WTC11 (cell line): Measurements from ENCODE around the gene COPS9.

Source experiments
- GABPB1 ChIP-seq: sonication (generic); formaldehyde crosslinking; IDR thresholded peaks from 2 replicates; pipeline ENCODE4 v1.8.1; 2023; ENCODE audit warnings: mild to moderate bottlenecking, missing genetic modification reagents
- JUN ChIP-seq: sonication (generic); formaldehyde crosslinking; IDR thresholded peaks from 2 replicates; pipeline ENCODE4 v1.8.0; 2023; ENCODE audit warnings: mild to moderate bottlenecking, missing genetic modification reagents
- NR3C1 ChIP-seq: sonication (generic); formaldehyde crosslinking; conservative IDR thresholded peaks from 2 replicates; pipeline ENCODE4 v1.8.1; 2023; ENCODE audit warnings: low read depth, mild to moderate bottlenecking, missing genetic modification reagents
- SOX15 ChIP-seq: fragments of 250-450 bp; sonication (Bioruptor Pico); IDR thresholded peaks from 2 replicates; pipeline ENCODE4 v1.9.0; 2021; ENCODE audit warnings: mild to moderate bottlenecking
- ZNF317 ChIP-seq: sonication (generic); formaldehyde crosslinking; IDR thresholded peaks from 2 replicates; pipeline ENCODE4 v1.8.1; 2023; ENCODE audit warnings: low read depth, mild to moderate bottlenecking, moderate library complexity, missing genetic modification reagents, borderline replicate concordance
- ZNF671 ChIP-seq: fragments of 250-450 bp; sonication (Bioruptor Pico); IDR thresholded peaks from 2 replicates; pipeline ENCODE4 v1.8.0; 2021; ENCODE audit warnings: mild to moderate bottlenecking
- TF ChIP-seq, protein P1 (sequence below): fragments of 250-450 bp; sonication (Bioruptor Pico); IDR thresholded peaks from 2 replicates; pipeline ENCODE4 v1.9.0; 2021; ENCODE audit warnings: moderate library complexity, mild to moderate bottlenecking, inconsistent platforms, borderline replicate concordance
- TF ChIP-seq, protein P2 (sequence below): sonication (generic); formaldehyde crosslinking; conservative IDR thresholded peaks from 2 replicates; pipeline ENCODE4 v1.8.1; 2022; ENCODE audit warnings: mild to moderate bottlenecking, missing genetic modification reagents
- TF ChIP-seq, protein P3 (sequence below): fragments of 200-600 bp; IDR thresholded peaks from 2 replicates; pipeline ENCODE4 v1.8.0; 2022; ENCODE audit warnings: antibody characterized with exemption
- TF ChIP-seq, protein P4 (sequence below): sonication (generic); formaldehyde crosslinking; IDR thresholded peaks from 2 replicates; pipeline ENCODE4 v1.8.1; 2022; ENCODE audit warnings: missing genetic modification reagents, borderline replicate concordance
- TF ChIP-seq, protein P5 (sequence below): sonication (generic); formaldehyde crosslinking; IDR thresholded peaks from 2 replicates; pipeline ENCODE4 v1.8.1; 2023; ENCODE audit warnings: mild to moderate bottlenecking, missing genetic modification reagents, borderline replicate concordance
- TF ChIP-seq, protein P6 (sequence below): sonication (generic); formaldehyde crosslinking; IDR thresholded peaks from 2 replicates; pipeline ENCODE4 v1.8.1; 2023; ENCODE audit warnings: mild to moderate bottlenecking, missing genetic modification reagents, moderate library complexity
- TF ChIP-seq, protein P7 (sequence below): sonication (generic); formaldehyde crosslinking; IDR thresholded peaks from 2 replicates; pipeline ENCODE4 v1.8.1; 2023; ENCODE audit warnings: mild to moderate bottlenecking, moderate library complexity, missing genetic modification reagents

DNA sequence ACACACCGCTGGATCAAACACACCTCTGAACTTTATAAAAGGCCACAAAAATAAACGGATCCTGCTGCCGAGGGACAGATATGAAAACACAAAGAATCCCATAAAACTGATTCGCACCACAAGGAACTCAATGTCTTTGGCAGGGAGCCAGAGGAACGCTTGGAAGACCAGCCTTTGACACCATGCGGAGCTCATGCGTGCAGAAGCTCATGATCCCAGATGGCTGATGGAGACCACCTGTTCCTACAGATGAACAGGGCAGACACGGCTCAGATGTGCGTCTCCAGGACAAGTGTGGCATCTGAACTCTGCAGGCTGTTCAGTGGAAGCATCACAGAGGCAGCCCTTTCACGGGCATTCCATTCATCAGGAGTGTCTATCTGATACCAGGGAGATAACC, 24.9 kb downstream of the COPS9 start:
- TF ChIP-seq, protein P1, sequence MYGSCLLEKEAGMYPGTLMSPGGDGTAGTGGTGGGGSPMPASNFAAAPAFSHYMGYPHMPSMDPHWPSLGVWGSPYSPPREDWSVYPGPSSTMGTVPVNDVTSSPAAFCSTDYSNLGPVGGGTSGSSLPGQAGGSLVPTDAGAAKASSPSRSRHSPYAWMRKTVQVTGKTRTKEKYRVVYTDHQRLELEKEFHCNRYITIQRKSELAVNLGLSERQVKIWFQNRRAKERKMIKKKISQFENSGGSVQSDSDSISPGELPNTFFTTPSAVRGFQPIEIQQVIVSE = no peak
- TF ChIP-seq GABPB1 (CRISPR knock-in tag) (no peak), JUN (no peak), SOX15 (CRISPR knock-in tag) (no peak), ZNF317 (CRISPR knock-in tag) (no peak), NR3C1 (CRISPR knock-in tag) (no peak), ZNF671 (CRISPR knock-in tag) (no peak)
- TF ChIP-seq, protein P2, sequence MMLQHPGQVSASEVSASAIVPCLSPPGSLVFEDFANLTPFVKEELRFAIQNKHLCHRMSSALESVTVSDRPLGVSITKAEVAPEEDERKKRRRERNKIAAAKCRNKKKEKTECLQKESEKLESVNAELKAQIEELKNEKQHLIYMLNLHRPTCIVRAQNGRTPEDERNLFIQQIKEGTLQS (CRISPR knock-in tag) = no peak
- TF ChIP-seq, protein P3, sequence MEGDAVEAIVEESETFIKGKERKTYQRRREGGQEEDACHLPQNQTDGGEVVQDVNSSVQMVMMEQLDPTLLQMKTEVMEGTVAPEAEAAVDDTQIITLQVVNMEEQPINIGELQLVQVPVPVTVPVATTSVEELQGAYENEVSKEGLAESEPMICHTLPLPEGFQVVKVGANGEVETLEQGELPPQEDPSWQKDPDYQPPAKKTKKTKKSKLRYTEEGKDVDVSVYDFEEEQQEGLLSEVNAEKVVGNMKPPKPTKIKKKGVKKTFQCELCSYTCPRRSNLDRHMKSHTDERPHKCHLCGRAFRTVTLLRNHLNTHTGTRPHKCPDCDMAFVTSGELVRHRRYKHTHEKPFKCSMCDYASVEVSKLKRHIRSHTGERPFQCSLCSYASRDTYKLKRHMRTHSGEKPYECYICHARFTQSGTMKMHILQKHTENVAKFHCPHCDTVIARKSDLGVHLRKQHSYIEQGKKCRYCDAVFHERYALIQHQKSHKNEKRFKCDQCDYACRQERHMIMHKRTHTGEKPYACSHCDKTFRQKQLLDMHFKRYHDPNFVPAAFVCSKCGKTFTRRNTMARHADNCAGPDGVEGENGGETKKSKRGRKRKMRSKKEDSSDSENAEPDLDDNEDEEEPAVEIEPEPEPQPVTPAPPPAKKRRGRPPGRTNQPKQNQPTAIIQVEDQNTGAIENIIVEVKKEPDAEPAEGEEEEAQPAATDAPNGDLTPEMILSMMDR = no peak
- TF ChIP-seq, protein P4, sequence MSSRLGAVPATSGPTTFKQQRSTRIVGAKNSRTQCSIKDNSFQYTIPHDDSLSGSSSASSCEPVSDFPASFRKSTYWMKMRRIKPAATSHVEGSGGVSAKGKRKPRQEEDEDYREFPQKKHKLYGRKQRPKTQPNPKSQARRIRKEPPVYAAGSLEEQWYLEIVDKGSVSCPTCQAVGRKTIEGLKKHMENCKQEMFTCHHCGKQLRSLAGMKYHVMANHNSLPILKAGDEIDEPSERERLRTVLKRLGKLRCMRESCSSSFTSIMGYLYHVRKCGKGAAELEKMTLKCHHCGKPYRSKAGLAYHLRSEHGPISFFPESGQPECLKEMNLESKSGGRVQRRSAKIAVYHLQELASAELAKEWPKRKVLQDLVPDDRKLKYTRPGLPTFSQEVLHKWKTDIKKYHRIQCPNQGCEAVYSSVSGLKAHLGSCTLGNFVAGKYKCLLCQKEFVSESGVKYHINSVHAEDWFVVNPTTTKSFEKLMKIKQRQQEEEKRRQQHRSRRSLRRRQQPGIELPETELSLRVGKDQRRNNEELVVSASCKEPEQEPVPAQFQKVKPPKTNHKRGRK (CRISPR knock-in tag) = no peak
- TF ChIP-seq, protein P5, sequence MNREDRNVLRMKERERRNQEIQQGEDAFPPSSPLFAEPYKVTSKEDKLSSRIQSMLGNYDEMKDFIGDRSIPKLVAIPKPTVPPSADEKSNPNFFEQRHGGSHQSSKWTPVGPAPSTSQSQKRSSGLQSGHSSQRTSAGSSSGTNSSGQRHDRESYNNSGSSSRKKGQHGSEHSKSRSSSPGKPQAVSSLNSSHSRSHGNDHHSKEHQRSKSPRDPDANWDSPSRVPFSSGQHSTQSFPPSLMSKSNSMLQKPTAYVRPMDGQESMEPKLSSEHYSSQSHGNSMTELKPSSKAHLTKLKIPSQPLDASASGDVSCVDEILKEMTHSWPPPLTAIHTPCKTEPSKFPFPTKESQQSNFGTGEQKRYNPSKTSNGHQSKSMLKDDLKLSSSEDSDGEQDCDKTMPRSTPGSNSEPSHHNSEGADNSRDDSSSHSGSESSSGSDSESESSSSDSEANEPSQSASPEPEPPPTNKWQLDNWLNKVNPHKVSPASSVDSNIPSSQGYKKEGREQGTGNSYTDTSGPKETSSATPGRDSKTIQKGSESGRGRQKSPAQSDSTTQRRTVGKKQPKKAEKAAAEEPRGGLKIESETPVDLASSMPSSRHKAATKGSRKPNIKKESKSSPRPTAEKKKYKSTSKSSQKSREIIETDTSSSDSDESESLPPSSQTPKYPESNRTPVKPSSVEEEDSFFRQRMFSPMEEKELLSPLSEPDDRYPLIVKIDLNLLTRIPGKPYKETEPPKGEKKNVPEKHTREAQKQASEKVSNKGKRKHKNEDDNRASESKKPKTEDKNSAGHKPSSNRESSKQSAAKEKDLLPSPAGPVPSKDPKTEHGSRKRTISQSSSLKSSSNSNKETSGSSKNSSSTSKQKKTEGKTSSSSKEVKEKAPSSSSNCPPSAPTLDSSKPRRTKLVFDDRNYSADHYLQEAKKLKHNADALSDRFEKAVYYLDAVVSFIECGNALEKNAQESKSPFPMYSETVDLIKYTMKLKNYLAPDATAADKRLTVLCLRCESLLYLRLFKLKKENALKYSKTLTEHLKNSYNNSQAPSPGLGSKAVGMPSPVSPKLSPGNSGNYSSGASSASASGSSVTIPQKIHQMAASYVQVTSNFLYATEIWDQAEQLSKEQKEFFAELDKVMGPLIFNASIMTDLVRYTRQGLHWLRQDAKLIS = no peak
- TF ChIP-seq, protein P6, sequence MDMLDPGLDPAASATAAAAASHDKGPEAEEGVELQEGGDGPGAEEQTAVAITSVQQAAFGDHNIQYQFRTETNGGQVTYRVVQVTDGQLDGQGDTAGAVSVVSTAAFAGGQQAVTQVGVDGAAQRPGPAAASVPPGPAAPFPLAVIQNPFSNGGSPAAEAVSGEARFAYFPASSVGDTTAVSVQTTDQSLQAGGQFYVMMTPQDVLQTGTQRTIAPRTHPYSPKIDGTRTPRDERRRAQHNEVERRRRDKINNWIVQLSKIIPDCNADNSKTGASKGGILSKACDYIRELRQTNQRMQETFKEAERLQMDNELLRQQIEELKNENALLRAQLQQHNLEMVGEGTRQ = no peak
- TF ChIP-seq, protein P7, sequence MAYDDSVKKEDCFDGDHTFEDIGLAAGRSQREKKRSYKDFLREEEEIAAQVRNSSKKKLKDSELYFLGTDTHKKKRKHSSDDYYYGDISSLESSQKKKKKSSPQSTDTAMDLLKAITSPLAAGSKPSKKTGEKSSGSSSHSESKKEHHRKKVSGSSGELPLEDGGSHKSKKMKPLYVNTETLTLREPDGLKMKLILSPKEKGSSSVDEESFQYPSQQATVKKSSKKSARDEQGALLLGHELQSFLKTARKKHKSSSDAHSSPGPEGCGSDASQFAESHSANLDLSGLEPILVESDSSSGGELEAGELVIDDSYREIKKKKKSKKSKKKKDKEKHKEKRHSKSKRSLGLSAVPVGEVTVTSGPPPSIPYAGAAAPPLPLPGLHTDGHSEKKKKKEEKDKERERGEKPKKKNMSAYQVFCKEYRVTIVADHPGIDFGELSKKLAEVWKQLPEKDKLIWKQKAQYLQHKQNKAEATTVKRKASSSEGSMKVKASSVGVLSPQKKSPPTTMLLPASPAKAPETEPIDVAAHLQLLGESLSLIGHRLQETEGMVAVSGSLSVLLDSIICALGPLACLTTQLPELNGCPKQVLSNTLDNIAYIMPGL = no peak
